ENCODE measurements around the gene LITAFD.
"Not testable (repeated sequence)": the region's sequence is repeated elsewhere in the genome, so short reads cannot be mapped to it uniquely, and the experiment has no call there.

DNA sequence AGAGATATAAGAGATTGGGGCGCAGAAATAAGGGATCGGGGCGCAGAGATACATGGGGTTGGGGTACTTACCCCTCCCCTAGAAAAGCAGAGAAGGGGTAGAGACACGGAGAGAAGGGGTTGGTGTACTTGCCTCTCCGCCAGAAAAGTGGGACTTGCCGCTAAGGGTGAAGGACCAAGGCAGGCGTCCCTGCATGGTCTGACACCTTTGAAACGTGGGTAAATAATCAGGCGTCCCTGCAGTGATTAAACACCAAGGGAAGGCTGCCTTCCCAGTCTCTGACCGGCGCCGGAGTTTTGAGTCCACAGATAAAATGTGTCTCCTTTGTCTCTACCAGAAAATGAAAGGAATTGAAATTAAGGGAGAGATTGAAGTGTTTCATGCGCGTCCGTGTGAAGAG lies 44.6 kb upstream of the LITAFD start:
- TF ChIP-seq EZH2 (IDR thresholded peaks at IDR 0.05; ENCODE audit: insufficient read depth, low read length); CTCF (IDR thresholded peaks at IDR 0.05; ENCODE audit: insufficient read depth, low read depth, low read length): not testable (repeated sequence)

Data from astrocyte (in vitro differentiated cells and primary cell).